ENCODE results near the gene OPCML.
A peak's percentile ranks its signal among the peaks of the same experiment; 100 is the strongest.

OPCML gene

DNA sequence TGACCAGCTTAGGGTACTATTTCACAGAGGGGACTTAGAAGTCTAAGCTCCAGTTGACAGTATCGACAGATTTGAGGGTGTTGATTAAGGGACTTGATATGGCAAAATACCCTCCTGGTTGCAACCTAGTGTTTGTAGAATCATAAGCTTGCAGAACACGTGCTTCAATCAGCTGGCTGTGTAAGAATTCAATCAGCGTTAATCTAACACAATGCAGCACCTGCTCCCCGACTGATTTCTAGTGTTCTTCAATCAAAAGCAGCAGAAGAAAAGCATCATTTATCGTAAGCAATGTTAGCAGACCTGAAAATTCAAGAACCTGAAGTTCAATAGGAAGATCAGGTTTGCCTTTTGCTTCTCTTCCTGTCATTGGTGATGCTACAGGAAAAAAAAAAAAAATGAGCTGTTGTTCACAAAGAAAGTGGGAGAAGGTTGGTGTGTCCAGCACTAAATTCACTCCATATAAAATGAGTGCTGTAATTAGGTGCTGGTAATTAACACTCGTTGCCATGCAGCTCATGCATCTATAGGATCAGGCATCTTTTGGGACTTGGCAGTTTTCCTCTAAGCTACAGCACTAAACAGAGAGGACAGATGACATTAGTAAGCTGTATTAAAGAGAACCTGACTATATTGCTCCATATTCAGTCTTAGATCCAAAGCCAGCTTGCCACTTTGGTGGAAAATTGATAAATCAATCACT is 840.3 kb downstream of the OPCML start:
- no peak for DNase-seq
- no peaks in the 10 kb centered on the region for H3K4me1 ChIP-seq (ENCODE audit: low read length)
- H3K79me2 ChIP-seq (ENCODE audit: low read length), result no peaks in the 10 kb centered on the region
- no peak overlapping the region for H3K4me2 ChIP-seq (ENCODE audit: low read depth, low read length)
- no peak overlapping the region for H2AFZ ChIP-seq (ENCODE audit: low read length)
- H3K9me2 ChIP-seq (replicated peaks; ENCODE audit: insufficient read depth, low read length), result no peaks in the 10 kb centered on the region
- no peak overlapping the region for H3K9ac ChIP-seq (ENCODE audit: low read length)
- H3K27me3 ChIP-seq (replicated peaks; ENCODE audit: insufficient read depth, low read length), result no peaks in the 10 kb centered on the region
- H4K20me1 ChIP-seq (ENCODE audit: insufficient read depth, low read length), result no peaks in the 10 kb centered on the region
- no peaks in the 10 kb centered on the region for H3K9me3 ChIP-seq (replicated peaks; ENCODE audit: insufficient read depth, low read length)
- no peak overlapping the region for H3K4me3 ChIP-seq (ENCODE audit: low read length)
- no peak for TF ChIP-seq EZH2 (optimal IDR thresholded peaks at IDR 0.05; ENCODE audit: low read depth, low read length)
- TF ChIP-seq CTCF (IDR thresholded peaks at IDR 0.05; ENCODE audit: low read length), result no peak
- TF ChIP-seq EZH2phosphoT487 (IDR thresholded peaks at IDR 0.05; ENCODE audit: low read length), result no peak
- no peaks in the 10 kb centered on the region for H3F3A ChIP-seq (ENCODE audit: insufficient read depth, low read length)
- H3K27ac ChIP-seq (ENCODE audit: low read length), result no peak overlapping the region
- no peaks in the 10 kb centered on the region for H3K36me3 ChIP-seq (replicated peaks; ENCODE audit: insufficient read depth, low read length)

- H3F3A ChIP-seq (ENCODE audit: insufficient read depth, low read length), result no peaks in the 10 kb centered on the region
- no peak overlapping the region for H2AFZ ChIP-seq (ENCODE audit: low read length)
- no peak for DNase-seq
- H3K9me2 ChIP-seq (replicated peaks; ENCODE audit: insufficient read depth, low read length), result no peaks in the 10 kb centered on the region
- no peaks in the 10 kb centered on the region for H3K79me2 ChIP-seq (ENCODE audit: low read length)
- H3K9me3 ChIP-seq (replicated peaks; ENCODE audit: insufficient read depth, low read length), result no peaks in the 10 kb centered on the region
- no peak overlapping the region for H3K27ac ChIP-seq (ENCODE audit: low read length)
- no peaks in the 10 kb centered on the region for H4K20me1 ChIP-seq (ENCODE audit: insufficient read depth, low read length)
- TF ChIP-seq EZH2phosphoT487 (IDR thresholded peaks at IDR 0.05; ENCODE audit: low read length) (no peak), CTCF (IDR thresholded peaks at IDR 0.05; ENCODE audit: low read length) (no peak), EZH2 (optimal IDR thresholded peaks at IDR 0.05; ENCODE audit: low read depth, low read length) (no peak)
- H3K4me1 ChIP-seq (ENCODE audit: low read length), result peaks cover 8% of the 10 kb centered on the region; the same call in 1 of the 2 replicates
- no peak overlapping the region for H3K9ac ChIP-seq (ENCODE audit: low read length)
- no peak overlapping the region for H3K4me3 ChIP-seq (ENCODE audit: low read length)
- no peak overlapping the region for H3K4me2 ChIP-seq (ENCODE audit: low read depth, low read length)
- H3K36me3 ChIP-seq (replicated peaks; ENCODE audit: insufficient read depth, low read length), result no peaks in the 10 kb centered on the region
- no peaks in the 10 kb centered on the region for H3K27me3 ChIP-seq (replicated peaks; ENCODE audit: insufficient read depth, low read length)
Measured at GRCh38 chr11:132686886-132687285, 845.4 kb downstream of the OPCML start.

DNA sequence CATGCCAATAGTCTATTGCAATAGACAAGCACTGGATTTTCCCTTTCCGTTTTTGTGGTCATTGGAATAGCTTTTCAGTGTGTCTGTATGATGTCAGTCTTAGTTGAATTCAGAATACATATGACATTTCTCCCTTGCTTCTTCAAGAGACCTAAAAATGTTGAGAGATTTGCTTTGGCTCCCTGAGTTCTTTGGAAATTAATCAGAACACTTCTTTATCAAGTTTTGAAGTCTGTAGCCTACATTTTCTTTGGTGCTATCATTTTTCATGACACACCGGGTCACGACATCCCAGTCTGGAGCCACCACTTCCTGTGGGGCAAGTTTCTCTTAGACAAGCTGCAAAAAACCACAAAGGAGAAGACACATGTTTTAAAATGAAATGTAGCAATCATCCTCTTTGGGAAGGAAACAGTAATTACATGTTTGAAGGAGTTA is 847.1 kb downstream of the OPCML start:
- TF ChIP-seq EZH2 (optimal IDR thresholded peaks at IDR 0.05; ENCODE audit: low read depth, low read length) (no peak), CTCF (IDR thresholded peaks at IDR 0.05; ENCODE audit: low read length) (no peak), EZH2phosphoT487 (IDR thresholded peaks at IDR 0.05; ENCODE audit: low read length) (no peak)
- no peaks in the 10 kb centered on the region for H3K9me3 ChIP-seq (replicated peaks; ENCODE audit: insufficient read depth, low read length)
- no peak overlapping the region for H3K27ac ChIP-seq (ENCODE audit: low read length)
- peak; percentile 41 for DNase-seq
- H3K4me2 ChIP-seq (ENCODE audit: low read depth, low read length), result 0 out of 2 replicates have a peak overlapping the region, but pooled peaks have one; percentile 5
- no peaks in the 10 kb centered on the region for H4K20me1 ChIP-seq (ENCODE audit: insufficient read depth, low read length)
- no peak overlapping the region for H3K4me3 ChIP-seq (ENCODE audit: low read length)
- H3K9me2 ChIP-seq (replicated peaks; ENCODE audit: insufficient read depth, low read length), result no peaks in the 10 kb centered on the region
- no peaks in the 10 kb centered on the region for H3K36me3 ChIP-seq (replicated peaks; ENCODE audit: insufficient read depth, low read length)
- H3F3A ChIP-seq (ENCODE audit: insufficient read depth, low read length), result no peaks in the 10 kb centered on the region
- H3K9ac ChIP-seq (ENCODE audit: low read length), result no peak overlapping the region
- no peaks in the 10 kb centered on the region for H3K27me3 ChIP-seq (replicated peaks; ENCODE audit: insufficient read depth, low read length)
- peaks cover 8% of the 10 kb centered on the region; the same call in 1 of the 2 replicates for H3K4me1 ChIP-seq (ENCODE audit: low read length)
- no peaks in the 10 kb centered on the region for H3K79me2 ChIP-seq (ENCODE audit: low read length)
- no peak overlapping the region for H2AFZ ChIP-seq (ENCODE audit: low read length)
